Esophagus (tissue), 2 donors: ENCODE data around the gene FCHO2. TPM values are rescaled to one million over a fixed set of nuclear protein-coding genes. Genes with fewer than 3 reads are reported as not detected.
A peak's percentile ranks its signal among the peaks of the same experiment; 100 is the strongest.
"Not testable (repeated sequence)": the region's sequence is repeated elsewhere in the genome, so short reads cannot be mapped to it uniquely, and the experiment has no call there.

ENCODE experiments used
- H3K27ac ChIP-seq, 2 donors: one replicate each; pipeline ENCODE4 v1.5.1; 2013; ENCODE audit warnings: low read depth in 2 of 2, mild to moderate bottlenecking in 2 of 2, inconsistent platforms in 1 of 2, low read length in 1 of 2, moderate library complexity in 1 of 2
- H3K27me3 ChIP-seq, 2 donors: one replicate each; pipeline ENCODE4 v1.6.1; 2013; ENCODE audit warnings: low read length in 2 of 2, control low read depth in 1 of 2, mild to moderate bottlenecking in 1 of 2; ENCODE audit not compliant: insufficient read depth in 2 of 2, control insufficient read depth in 1 of 2
- H3K36me3 ChIP-seq, 2 donors: one replicate each; pipeline ENCODE4 v1.6.1; 2013; ENCODE audit warnings: low read length in 1 of 2; ENCODE audit not compliant: control insufficient read depth in 2 of 2, insufficient read depth in 2 of 2
- H3K4me1 ChIP-seq, 2 donors: one replicate each; pipeline ENCODE4 v1.6.1; 2013; ENCODE audit warnings: low read length in 1 of 2; ENCODE audit not compliant: control insufficient read depth in 2 of 2, insufficient read depth in 2 of 2
- H3K4me3 ChIP-seq, 2 donors: one replicate each; pipeline ENCODE4 v1.5.1; 2013; ENCODE audit warnings: low read length in 2 of 2, mild to moderate bottlenecking in 2 of 2, low read depth in 1 of 2, moderate library complexity in 1 of 2
- H3K9me3 ChIP-seq, 2 donors: one replicate each; pipeline ENCODE4 v1.6.1; 2013; ENCODE audit warnings: mild to moderate bottlenecking in 2 of 2, low read depth in 1 of 2, low read length in 1 of 2, moderate library complexity in 1 of 2; ENCODE audit not compliant: control insufficient read depth in 2 of 2, insufficient read depth in 1 of 2
- WGBS, 2 donors: extraction: QIAGEN DNeasy Blood & Tissue Kit; methylation state at CpG; one replicate each; pipeline ENCODE4 v1.1.7; 2013; 5-methylcytosine and 5-hydroxymethylcytosine counted together
- polyA plus RNA-seq, 2 donors: library from polyadenylated mRNA; stranded (reverse); fragments of 200-250 nt; gene quantifications; one replicate each; pipeline ENCODE4 v1.2.3, GENCODE V29; 2013
- donor health status: healthy with polysubstance abuse.
- donor health status: Bipolar disorder and iron deficiency.

Gene FCHO2
- polyA plus RNA-seq, 2 donors, result 20.5 to 33.7 TPM

- Histone ChIP-seq H3K36me3 (no peaks in the 10 kb centered on the region), H3K27me3 (no peaks in the 10 kb centered on the region), H3K9me3 (no peaks in the 10 kb centered on the region), H3K4me3 (peak overlapping the region in 1 of 2 donors; percentile 27), H3K27ac (peak overlapping the region in 1 of 2 donors; percentile 66), H3K4me1 (peaks cover 0 to 3% of the 10 kb centered on the region in 2 donors)
- 88 to 90% methylated on average over 7 of the region's 7 CpGs for WGBS, 2 donors
These were observed 1.5 kb upstream of the FCHO2 start for GRCh38 chr5:72954389-72954788.

- Histone ChIP-seq H3K4me1 (peaks cover 0 to 3% of the 10 kb centered on the region in 2 donors), H3K9me3 (no peaks in the 10 kb centered on the region)
These were observed 586 bp upstream of the FCHO2 start for GRCh38 chr5:72955143-72955767.

GRCh38 chr5:72956324-72957140 is 691 bp downstream of the FCHO2 start:
- Histone ChIP-seq H3K9me3 (no peaks in the 10 kb centered on the region), H3K36me3 (no peaks in the 10 kb centered on the region), H3K4me3 (peak overlapping the region; percentile 78 to 79), H3K27me3 (no peaks in the 10 kb centered on the region), H3K4me1 (peaks cover 0 to 2% of the 10 kb centered on the region in 2 donors), H3K27ac (peak overlapping the region; percentile 97 to 99)
- 1 to 2% methylated on average over 34 to 51 of the region's 51 CpGs for WGBS, 2 donors

More at GRCh38 chr5:72955143-72955767, 586 bp upstream of the FCHO2 start:
- no peaks in the 10 kb centered on the region for H3K27me3 ChIP-seq
- H3K4me3 ChIP-seq, result peak overlapping the region; percentile 78 to 79
- peak overlapping the region; percentile 97 to 99 for H3K27ac ChIP-seq
- 2% methylated on average over 33 of the region's 33 CpGs for WGBS, 2 donors
- H3K36me3 ChIP-seq, result no peaks in the 10 kb centered on the region

- Histone ChIP-seq H3K27me3 (no peaks in the 10 kb centered on the region), H3K4me1 (no peaks in the 10 kb centered on the region), H3K36me3 (no peaks in the 10 kb centered on the region), H3K9me3 (no peaks in the 10 kb centered on the region), H3K4me3 (peak overlapping the region; percentile 35 to 79), H3K27ac (peak overlapping the region; percentile 49 to 68)
- whole genome bisulfite sequencing, 2 donors, result 68 to 85% methylated on average over 1 of the region's 1 CpG
These were observed 1.5 kb downstream of the FCHO2 start for GRCh38 chr5:72957337-72957736.

GRCh38 chr5:72959257-72959656 is 3.4 kb downstream of the FCHO2 start:
- Histone ChIP-seq H3K9me3 (no peaks in the 10 kb centered on the region), H3K27ac (peak overlapping the region in 1 of 2 donors; percentile 4), H3K4me3 (peak overlapping the region in 1 of 2 donors; percentile 28), H3K36me3 (peaks cover 0 to 2% of the 10 kb centered on the region in 2 donors), H3K27me3 (no peaks in the 10 kb centered on the region), H3K4me1 (no peaks in the 10 kb centered on the region)
- 97% methylated on average over 1 of the region's 1 CpG for WGBS, 2 donors

- 98 to 99% methylated on average over 4 of the region's 5 CpGs for WGBS, 2 donors
- H3K27ac ChIP-seq, H3K27me3 ChIP-seq, H3K4me1 ChIP-seq, H3K4me3 ChIP-seq, H3K9me3 ChIP-seq, H3K36me3 ChIP-seq: not testable (repeated sequence)
These were observed 18.6 kb downstream of the FCHO2 start for GRCh38 chr5:72974481-72974880.

GRCh38 chr5:72976810-72977209 is 21.0 kb downstream of the FCHO2 start:
- WGBS, 2 donors, result 48 to 74% methylated on average over 1 of the region's 1 CpG
- not testable (repeated sequence) for H3K9me3 ChIP-seq, H3K4me3 ChIP-seq, H3K27me3 ChIP-seq, H3K36me3 ChIP-seq, H3K4me1 ChIP-seq, H3K27ac ChIP-seq

- Histone ChIP-seq H3K27ac (no peak overlapping the region), H3K4me1 (no peaks in the 10 kb centered on the region), H3K27me3 (no peaks in the 10 kb centered on the region), H3K4me3 (no peak overlapping the region), H3K36me3 (peaks cover 0 to 3% of the 10 kb centered on the region in 2 donors), H3K9me3 (no peaks in the 10 kb centered on the region)
- 89 to 93% methylated on average over 1 of the region's 1 CpG for WGBS, 2 donors
These were observed 29.9 kb downstream of the FCHO2 start for GRCh38 chr5:72985719-72986118.

GRCh38 chr5:72988769-72989168 is 32.9 kb downstream of the FCHO2 start:
- Histone ChIP-seq H3K9me3 (no peaks in the 10 kb centered on the region), H3K4me3 (no peak overlapping the region), H3K4me1 (no peaks in the 10 kb centered on the region), H3K36me3 (no peaks in the 10 kb centered on the region), H3K27me3 (no peaks in the 10 kb centered on the region), H3K27ac (no peak overlapping the region)
- 89 to 95% methylated on average over 1 of the region's 1 CpG for WGBS, 2 donors
